ENCODE measurements around the gene MAL.

MAL gene

GRCh38 chr2:95062242-95063085, 37.0 kb downstream of the MAL start:
- TF ChIP-seq TCF4 (CRISPR knock-in tag; IDR thresholded peaks at IDR 0.05; ENCODE audit: borderline replicate concordance) = no peak
- TF ChIP-seq ZNF565 (CRISPR knock-in tag; conservative IDR thresholded peaks at IDR 0.05; ENCODE audit: low read depth) = no peak
- TF ChIP-seq TOX (CRISPR knock-in tag; IDR thresholded peaks at IDR 0.05; ENCODE audit: borderline replicate concordance) = no peak
- no peak for TF ChIP-seq OSR1 (CRISPR knock-in tag; IDR thresholded peaks at IDR 0.05)
- TF ChIP-seq TSHZ2 (CRISPR knock-in tag; IDR thresholded peaks at IDR 0.05) = no peak
- no peak for TF ChIP-seq CSDC2 (CRISPR knock-in tag; IDR thresholded peaks at IDR 0.05)
- no peak for TF ChIP-seq RARB (CRISPR knock-in tag; IDR thresholded peaks at IDR 0.05)
- TF ChIP-seq SNAI2 (CRISPR knock-in tag; IDR thresholded peaks at IDR 0.05) = no peak
- TF ChIP-seq PPARA (CRISPR knock-in tag; IDR thresholded peaks at IDR 0.05; ENCODE audit: borderline replicate concordance) = no peak
- no peak for TF ChIP-seq ZFP3 (CRISPR knock-in tag; IDR thresholded peaks at IDR 0.05)
- TF ChIP-seq GLIS3 (CRISPR knock-in tag; IDR thresholded peaks at IDR 0.05) = no peak
- no peak for TF ChIP-seq BACH2 (CRISPR knock-in tag; IDR thresholded peaks at IDR 0.05; ENCODE audit: borderline replicate concordance)
- TF ChIP-seq ARNTL (CRISPR knock-in tag; IDR thresholded peaks at IDR 0.05; ENCODE audit: borderline replicate concordance, low read depth) = no peak
- no peak for TF ChIP-seq ESRRG (CRISPR knock-in tag; IDR thresholded peaks at IDR 0.05)
- no peak for TF ChIP-seq ISL1 (CRISPR knock-in tag; IDR thresholded peaks at IDR 0.05)
- TF ChIP-seq ZC3H10 (CRISPR knock-in tag; IDR thresholded peaks at IDR 0.05) = no peak
- no peak for TF ChIP-seq ZNF70 (CRISPR knock-in tag; IDR thresholded peaks at IDR 0.05)
- TF ChIP-seq POU6F1 (CRISPR knock-in tag; IDR thresholded peaks at IDR 0.05; ENCODE audit: borderline replicate concordance, low read depth) = no peak
- no peak for TF ChIP-seq ZFP30 (CRISPR knock-in tag; IDR thresholded peaks at IDR 0.05)
- no peak for TF ChIP-seq CSRNP3 (CRISPR knock-in tag; IDR thresholded peaks at IDR 0.05)
- peak; percentile 42; the same call in 2 of the 3 replicates for ATAC-seq

GRCh38 chr2:95063086-95063958, 37.8 kb downstream of the MAL start:
- TF ChIP-seq TCF4 (CRISPR knock-in tag; IDR thresholded peaks at IDR 0.05; ENCODE audit: borderline replicate concordance) (no peak), SNAI2 (CRISPR knock-in tag; IDR thresholded peaks at IDR 0.05) (no peak), ZNF565 (CRISPR knock-in tag; conservative IDR thresholded peaks at IDR 0.05; ENCODE audit: low read depth) (no peak), CSRNP3 (CRISPR knock-in tag; IDR thresholded peaks at IDR 0.05) (no peak), TOX (CRISPR knock-in tag; IDR thresholded peaks at IDR 0.05; ENCODE audit: borderline replicate concordance) (no peak), RARB (CRISPR knock-in tag; IDR thresholded peaks at IDR 0.05) (no peak), POU6F1 (CRISPR knock-in tag; IDR thresholded peaks at IDR 0.05; ENCODE audit: borderline replicate concordance, low read depth) (no peak), PPARA (CRISPR knock-in tag; IDR thresholded peaks at IDR 0.05; ENCODE audit: borderline replicate concordance) (no peak), ISL1 (CRISPR knock-in tag; IDR thresholded peaks at IDR 0.05) (no peak), ZNF8 (CRISPR knock-in tag; IDR thresholded peaks at IDR 0.05) (no peak), ZFP3 (CRISPR knock-in tag; IDR thresholded peaks at IDR 0.05) (no peak), TSHZ2 (CRISPR knock-in tag; IDR thresholded peaks at IDR 0.05) (no peak), GLIS3 (CRISPR knock-in tag; IDR thresholded peaks at IDR 0.05) (no peak), OSR1 (CRISPR knock-in tag; IDR thresholded peaks at IDR 0.05) (no peak)
- no peak for ATAC-seq
